Activated CD8-positive, alpha-beta memory T cell treated with anti-CD3 and anti-CD28 coated beads for 1 hour (primary cell): ENCODE data around the gene ZNF462.
"Not testable (repeated sequence)": the region's sequence is repeated elsewhere in the genome, so short reads cannot be mapped to it uniquely, and the experiment has no call there.

ENCODE experiments used
- DNase-seq, 2 donors: peaks; one replicate each; pipeline ENCODE4 v3.0.0-alpha.2; 2020; ENCODE audit warnings: low read depth in 1 of 2; ENCODE audit errors: extremely low read depth in 1 of 2

The ZNF462 gene

GRCh38 chr9:106862821-106863720, at the start of gene ZNF462:
ZNF462 (plus strand) TSS chr9:106863166; CDS start chr9:106923384, 60,218 bp downstream.
- DNase-seq: no peak

- DNase-seq: no peak
Measured at GRCh38 chr9:106816524-106816923, 46.4 kb upstream of the ZNF462 start.

GRCh38 chr9:106818034-106818433, 44.9 kb upstream of the ZNF462 start:
- DNase-seq: no peak

GRCh38 chr9:106820866-106821265, 42.1 kb upstream of the ZNF462 start:
- DNase-seq: no peak

GRCh38 chr9:106828070-106828469, 34.9 kb upstream of the ZNF462 start:
- DNase-seq: no peak

GRCh38 chr9:106828965-106829364, 34.0 kb upstream of the ZNF462 start:
- DNase-seq: no peak

- no peak for DNase-seq
Measured at GRCh38 chr9:106829666-106830408, 33.1 kb upstream of the ZNF462 start.

- DNase-seq: no peak
Measured at GRCh38 chr9:106830527-106831150, 32.3 kb upstream of the ZNF462 start.

- no peak for DNase-seq
Measured at GRCh38 chr9:106834888-106835287, 28.1 kb upstream of the ZNF462 start.

GRCh38 chr9:106835840-106836239, 27.1 kb upstream of the ZNF462 start:
- DNase-seq: no peak

- DNase-seq: no peak
Measured at GRCh38 chr9:106843371-106843770, 19.6 kb upstream of the ZNF462 start.

- DNase-seq: no peak
Measured at GRCh38 chr9:106846307-106846706, 16.7 kb upstream of the ZNF462 start.

- no peak for DNase-seq
Measured at GRCh38 chr9:106846857-106847256, 16.1 kb upstream of the ZNF462 start.

- not testable (repeated sequence) for DNase-seq
Measured at GRCh38 chr9:106851640-106852039, 11.3 kb upstream of the ZNF462 start.

GRCh38 chr9:106857811-106858470, 5.0 kb upstream of the ZNF462 start:
- no peak for DNase-seq

GRCh38 chr9:106859957-106860720, 2.8 kb upstream of the ZNF462 start:
- no peak for DNase-seq

- DNase-seq: no peak
Measured at GRCh38 chr9:106860721-106861639, 2.0 kb upstream of the ZNF462 start.

- DNase-seq: no peak
Measured at GRCh38 chr9:106861640-106862109, 1.3 kb upstream of the ZNF462 start.
